Psoas muscle (tissue), 8 donors: ENCODE data around the gene TAOK1. TPM values are rescaled to one million over a fixed set of nuclear protein-coding genes. Genes with fewer than 3 reads are reported as not detected.

Experiments used
- ATAC-seq, 4 donors: fragments of 200-7000 bp; cut with Tn5 transposase; one replicate each; pipeline ENCODE4 v1.9.1; 2020; ENCODE audit warnings: moderate library complexity in 3 of 4, mild to moderate bottlenecking in 2 of 4
- DNase-seq, 2 donors: peaks; one replicate each; pipeline ENCODE4 v3.0.0-alpha.2; 2020
- H3K27ac ChIP-seq: fragments of 200-600 bp; one replicate; pipeline ENCODE4 v1.8.0; 2022
- H3K27me3 ChIP-seq, 3 donors: fragments of 200-600 bp in 1 of 3; one replicate each; pipeline versions ENCODE4 v1.6.1 to v1.8.0; 2013 to 2022; ENCODE audit warnings: low read length in 2 of 3, mild to moderate bottlenecking in 2 of 3, moderate library complexity in 1 of 3; ENCODE audit not compliant: insufficient read depth in 3 of 3
- H3K36me3 ChIP-seq, 2 donors: fragments of 200-600 bp in 1 of 2; one replicate each; pipeline versions ENCODE4 v1.6.1 to v1.8.0; 2013 to 2022; ENCODE audit warnings: low read depth in 1 of 2, mild to moderate bottlenecking in 1 of 2, moderate library complexity in 1 of 2; ENCODE audit not compliant: insufficient read depth in 1 of 2
- H3K4me1 ChIP-seq: fragments of 200-600 bp; one replicate; pipeline ENCODE4 v1.8.0; 2022
- H3K4me3 ChIP-seq: fragments of 200-600 bp; one replicate; pipeline ENCODE4 v1.8.0; 2022; ENCODE audit warnings: mild to moderate bottlenecking
- H3K9me3 ChIP-seq: fragments of 200-600 bp; one replicate; pipeline ENCODE4 v1.8.0; 2022
- CTCF ChIP-seq: fragments of 200-600 bp; IDR thresholded peaks from one replicate; pipeline ENCODE4 v1.8.0; 2022; ENCODE audit warnings: antibody characterized with exemption
- WGBS, 3 donors: extraction: QIAGEN DNeasy Blood & Tissue Kit; methylation state at CpG; one replicate each; pipeline versions ENCODE4 v1.1.6 to v1.1.7; 2013; 5-methylcytosine and 5-hydroxymethylcytosine counted together
- intact Hi-C, 2 donors: fragments of 100-400 bp; cut with DNase I; formaldehyde crosslinking; loops; one replicate each; pipeline versions ENCODE4 v1.11.0 to v1.14.2; 2022
- polyA plus RNA-seq, 3 donors: library from polyadenylated mRNA; stranded (reverse); fragments of 200-250 nt; gene quantifications; one replicate each; pipeline ENCODE4 v1.2.3, GENCODE V29; 2013
- total RNA-seq, 4 donors: library from RNA; stranded (reverse); fragmentation: NEBNext Ultra II Directional in 2 of 4; extraction: Animal tissue kit (Norgen Biotek cat#: 25700) in 2 of 4; gene quantifications; one replicate each; pipeline versions ENCODE4 v1.2.1 to v1.2.4, GENCODE V29; 2021 to 2023
- donor health status: healthy with polysubstance abuse.
- donor health status: DM: no; HTN: no; CAD: no; lungs with moderate emphysema.
- donor health status: Bipolar disorder and iron deficiency.
- donor health status: healthy.
- donor health status: DM: yes; HTN: yes; CAD: no.
- donor health status: DM: no; HTN: no; CAD: no.
- donor health status: DM: no; HTN: no; CAD: no.
- donor health status: DM: yes; HTN: yes; CAD: no.

TAOK1 gene
- total and polyA plus RNA-seq, 7 donors: 6.3 to 49.8 (median 42.5) TPM

- intact Hi-C loops: no loop called here
- ATAC-seq: no peak
- Histone ChIP-seq H3K9me3 (no peaks in the 10 kb centered on the region), H3K27ac (no peak overlapping the region), H3K4me3 (no peak overlapping the region), H3K27me3 (no peaks in the 10 kb centered on the region), H3K36me3 (no peaks in the 10 kb centered on the region), H3K4me1 (peaks cover 16% of the 10 kb centered on the region)
- DNase-seq: no peak
- WGBS, 3 donors: 59 to 68% (median 67%) methylated on average over 13 of the region's 13 CpGs
- no peak for TF ChIP-seq CTCF
These were observed 207.4 kb downstream of the TAOK1 start for GRCh38 chr17:29597361-29598172.

Other genes starting within 250 kb of the TAOK1 start
- gene MYO18A, start 210.0 kb upstream of the TAOK1 start, total RNA-seq: 1,000 to 10,000 TPM in 2 of 4 donors, 100 to 1,000 TPM in 2; 770 to 1,274 (median 938) TPM
- gene MYO18A, start 210.0 kb upstream of the TAOK1 start, polyA plus RNA-seq: 100 to 1,000 TPM; 142 to 538 (median 318) TPM
- gene CRYBA1, start 143.5 kb upstream of the TAOK1 start, total RNA-seq: not detected
- gene CRYBA1, start 143.5 kb upstream of the TAOK1 start, polyA plus RNA-seq: not detected
- gene NUFIP2, start 96.2 kb upstream of the TAOK1 start, total RNA-seq: 10 to 100 TPM; 31.1 to 50.0 (median 45.4) TPM
- gene NUFIP2, start 96.2 kb upstream of the TAOK1 start, polyA plus RNA-seq: 10 to 100 TPM in 2 of 3 donors, 1 to 10 TPM in 1; 7.3 to 16.5 (median 15.7) TPM
- 1 to 10 TPM; 2.3 to 2.8 (median 2.5) TPM for gene ABHD15, start 176.7 kb downstream of the TAOK1 start, total RNA-seq
- 1 to 10 TPM; 1.6 to 7.9 (median 3.1) TPM for gene ABHD15, start 176.7 kb downstream of the TAOK1 start, polyA plus RNA-seq
- gene TP53I13, start 178.3 kb downstream of the TAOK1 start, total RNA-seq: 10 to 100 TPM; 13.3 to 20.9 (median 17.7) TPM
- 10 to 100 TPM; 30.6 to 46.1 (median 42.6) TPM for gene TP53I13, start 178.3 kb downstream of the TAOK1 start, polyA plus RNA-seq
- gene GIT1, start 199.3 kb downstream of the TAOK1 start, total RNA-seq: 10 to 100 TPM; 26.4 to 39.4 (median 31.5) TPM
- 10 to 100 TPM; 24.3 to 46.0 (median 35.2) TPM for gene GIT1, start 199.3 kb downstream of the TAOK1 start, polyA plus RNA-seq
- gene ANKRD13B, start 202.8 kb downstream of the TAOK1 start, total RNA-seq: 10 to 100 TPM in 1 of 4 donors, 1 to 10 TPM in 3; 6.4 to 14.8 (median 6.8) TPM
- 10 to 100 TPM in 1 of 3 donors, 1 to 10 TPM in 2; 5.4 to 10.7 (median 9.7) TPM for gene ANKRD13B, start 202.8 kb downstream of the TAOK1 start, polyA plus RNA-seq
- 100 to 1,000 TPM; 478 to 710 (median 557) TPM for gene CORO6, start 232.5 kb downstream of the TAOK1 start, total RNA-seq
- gene CORO6, start 232.5 kb downstream of the TAOK1 start, polyA plus RNA-seq: 100 to 1,000 TPM; 182 to 495 (median 236) TPM